Left ventricle myocardium inferior (tissue), 1 donor: Measurements from ENCODE around the gene SIDT2. TPM values are rescaled to one million over a fixed set of nuclear protein-coding genes. Genes with fewer than 3 reads are reported as not detected.

ENCODE experiments used
- DNase-seq: peaks from one replicate; pipeline ENCODE4 v3.0.0-alpha.2; 2020
- H3K27ac ChIP-seq: fragments of 200-600 bp; replicated peaks from 2 replicates; pipeline ENCODE4 v1.8.0; 2021
- H3K27me3 ChIP-seq: fragments of 200-600 bp; 2 replicates; pipeline ENCODE4 v1.8.0; 2021; ENCODE audit warnings: low read depth
- H3K36me3 ChIP-seq: fragments of 200-600 bp; 2 replicates; pipeline ENCODE4 v1.8.0; 2021
- H3K4me1 ChIP-seq: fragments of 200-600 bp; 2 replicates; pipeline ENCODE4 v1.8.0; 2021
- H3K4me3 ChIP-seq: fragments of 200-600 bp; 2 replicates; pipeline ENCODE4 v1.8.0; 2021; ENCODE audit warnings: mild to moderate bottlenecking, moderate library complexity
- H3K9me3 ChIP-seq: fragments of 200-600 bp; replicated peaks from 2 replicates; pipeline ENCODE4 v1.8.0; 2021
- intact Hi-C: fragments of 100-400 bp; cut with micrococcal nuclease; formaldehyde crosslinking; loops from one replicate; pipeline ENCODE4 v1.11.0; 2022
- total RNA-seq: library from RNA; stranded (reverse); fragmentation: NEBNext Ultra II Directional; extraction: Animal tissue kit (Norgen Biotek cat#: 25700); gene quantifications from one replicate; pipeline ENCODE4 v1.2.1, GENCODE V29; 2021
- TF ChIP-seq, protein P1 (sequence below): fragments of 200-600 bp; IDR thresholded peaks from 2 replicates; pipeline ENCODE4 v1.8.0; 2021; ENCODE audit warnings: antibody characterized with exemption, mild to moderate bottlenecking, borderline replicate concordance
- donor health status: DM: no; HTN: yes; CAD: no; lungs with severe emphysema.

Gene SIDT2
- total RNA-seq, 1 donor from 2014 or later = 23.5 TPM

DNA sequence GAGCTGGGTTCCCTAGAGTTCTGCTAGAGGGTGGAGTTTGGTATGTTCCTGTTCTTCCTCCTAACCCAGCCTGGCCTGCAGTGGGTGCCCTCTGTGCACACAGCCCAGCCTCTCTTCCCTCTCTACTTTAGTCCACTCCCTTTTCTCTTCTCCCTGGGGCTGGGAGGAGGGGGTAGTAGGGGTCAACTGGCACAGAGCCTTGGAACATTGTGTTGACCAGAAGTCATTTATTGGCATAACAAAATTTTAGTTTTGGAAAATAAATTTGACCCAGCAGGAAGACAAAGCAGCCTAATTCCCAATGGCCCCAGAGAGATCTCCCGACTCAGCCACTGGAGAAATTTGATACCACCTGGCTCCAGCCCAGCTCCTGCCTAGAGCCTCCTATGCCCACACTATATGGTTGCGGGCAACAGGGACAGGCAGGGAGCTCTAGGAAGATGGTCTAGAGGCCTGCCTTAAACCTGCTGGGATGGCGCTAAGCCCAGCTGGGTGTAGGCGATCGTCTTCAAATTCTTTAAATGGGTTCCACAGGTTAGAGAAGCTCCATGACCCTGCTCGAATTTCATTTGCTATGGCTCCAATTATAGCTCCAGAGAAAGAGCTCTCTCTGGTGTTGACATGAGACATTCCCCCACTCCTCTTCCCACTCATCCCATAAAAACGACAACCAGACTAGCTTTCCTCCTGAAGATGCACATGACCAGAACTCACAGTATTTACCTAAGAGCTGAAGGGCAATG, 43.4 kb downstream of the SIDT2 start:
- TF ChIP-seq, protein P1, sequence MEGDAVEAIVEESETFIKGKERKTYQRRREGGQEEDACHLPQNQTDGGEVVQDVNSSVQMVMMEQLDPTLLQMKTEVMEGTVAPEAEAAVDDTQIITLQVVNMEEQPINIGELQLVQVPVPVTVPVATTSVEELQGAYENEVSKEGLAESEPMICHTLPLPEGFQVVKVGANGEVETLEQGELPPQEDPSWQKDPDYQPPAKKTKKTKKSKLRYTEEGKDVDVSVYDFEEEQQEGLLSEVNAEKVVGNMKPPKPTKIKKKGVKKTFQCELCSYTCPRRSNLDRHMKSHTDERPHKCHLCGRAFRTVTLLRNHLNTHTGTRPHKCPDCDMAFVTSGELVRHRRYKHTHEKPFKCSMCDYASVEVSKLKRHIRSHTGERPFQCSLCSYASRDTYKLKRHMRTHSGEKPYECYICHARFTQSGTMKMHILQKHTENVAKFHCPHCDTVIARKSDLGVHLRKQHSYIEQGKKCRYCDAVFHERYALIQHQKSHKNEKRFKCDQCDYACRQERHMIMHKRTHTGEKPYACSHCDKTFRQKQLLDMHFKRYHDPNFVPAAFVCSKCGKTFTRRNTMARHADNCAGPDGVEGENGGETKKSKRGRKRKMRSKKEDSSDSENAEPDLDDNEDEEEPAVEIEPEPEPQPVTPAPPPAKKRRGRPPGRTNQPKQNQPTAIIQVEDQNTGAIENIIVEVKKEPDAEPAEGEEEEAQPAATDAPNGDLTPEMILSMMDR = no peak
- intact Hi-C loops = no loop called here
- no peaks in the 10 kb centered on the region for H3K27me3 ChIP-seq
- DNase-seq = peak; percentile 69
- H3K36me3 ChIP-seq = peaks cover 56% of the 10 kb centered on the region
- H3K27ac ChIP-seq = peak overlapping the region; percentile 93
- no peaks in the 10 kb centered on the region for H3K9me3 ChIP-seq
- peak overlapping the region; percentile 21 for H3K4me3 ChIP-seq
- peaks cover 67% of the 10 kb centered on the region for H3K4me1 ChIP-seq

DNA sequence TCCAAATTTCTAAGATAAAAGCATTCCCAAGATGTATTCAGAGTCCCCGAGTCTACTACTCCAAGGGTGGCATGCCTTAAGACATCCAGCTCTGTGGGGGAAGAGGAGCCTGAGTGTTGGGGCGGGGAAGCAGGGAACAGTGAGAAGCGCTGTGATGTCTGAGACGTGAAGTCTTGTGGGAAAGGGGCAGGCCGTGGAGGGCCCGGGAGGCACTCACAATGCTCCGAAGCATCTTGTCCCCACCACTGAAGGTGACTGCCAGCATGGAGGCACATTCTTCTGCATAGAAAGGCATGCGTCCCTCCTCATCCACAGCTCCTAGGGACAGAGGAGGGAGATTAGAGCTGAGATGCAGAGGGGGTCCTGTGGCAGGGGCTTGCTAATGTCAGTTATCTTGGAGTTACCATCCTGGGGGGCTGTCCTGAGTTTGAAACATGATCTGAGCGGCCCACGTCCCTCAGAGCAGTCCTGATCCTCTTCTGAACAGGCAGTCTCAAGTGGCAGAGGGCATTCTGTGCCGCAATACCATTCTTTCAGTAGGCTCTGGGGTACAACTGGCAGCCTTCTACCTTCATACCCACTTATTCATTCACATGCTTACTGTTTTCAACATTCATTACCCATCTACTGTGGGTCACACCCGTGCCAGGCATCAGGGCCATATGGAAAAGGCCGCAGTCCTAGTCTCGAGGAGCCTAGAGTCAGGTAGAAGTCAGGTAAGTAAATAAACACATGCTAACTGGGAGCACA, 44.6 kb downstream of the SIDT2 start:
- TF ChIP-seq, protein P1 = no peak
- no peak for DNase-seq
- H3K4me3 ChIP-seq = no peak overlapping the region
- peaks cover 55% of the 10 kb centered on the region for H3K4me1 ChIP-seq
- peak overlapping the region; percentile 93 for H3K27ac ChIP-seq
- H3K36me3 ChIP-seq = peaks cover 56% of the 10 kb centered on the region
- H3K27me3 ChIP-seq = no peaks in the 10 kb centered on the region
- intact Hi-C loops = no loop called here
- no peaks in the 10 kb centered on the region for H3K9me3 ChIP-seq

DNA sequence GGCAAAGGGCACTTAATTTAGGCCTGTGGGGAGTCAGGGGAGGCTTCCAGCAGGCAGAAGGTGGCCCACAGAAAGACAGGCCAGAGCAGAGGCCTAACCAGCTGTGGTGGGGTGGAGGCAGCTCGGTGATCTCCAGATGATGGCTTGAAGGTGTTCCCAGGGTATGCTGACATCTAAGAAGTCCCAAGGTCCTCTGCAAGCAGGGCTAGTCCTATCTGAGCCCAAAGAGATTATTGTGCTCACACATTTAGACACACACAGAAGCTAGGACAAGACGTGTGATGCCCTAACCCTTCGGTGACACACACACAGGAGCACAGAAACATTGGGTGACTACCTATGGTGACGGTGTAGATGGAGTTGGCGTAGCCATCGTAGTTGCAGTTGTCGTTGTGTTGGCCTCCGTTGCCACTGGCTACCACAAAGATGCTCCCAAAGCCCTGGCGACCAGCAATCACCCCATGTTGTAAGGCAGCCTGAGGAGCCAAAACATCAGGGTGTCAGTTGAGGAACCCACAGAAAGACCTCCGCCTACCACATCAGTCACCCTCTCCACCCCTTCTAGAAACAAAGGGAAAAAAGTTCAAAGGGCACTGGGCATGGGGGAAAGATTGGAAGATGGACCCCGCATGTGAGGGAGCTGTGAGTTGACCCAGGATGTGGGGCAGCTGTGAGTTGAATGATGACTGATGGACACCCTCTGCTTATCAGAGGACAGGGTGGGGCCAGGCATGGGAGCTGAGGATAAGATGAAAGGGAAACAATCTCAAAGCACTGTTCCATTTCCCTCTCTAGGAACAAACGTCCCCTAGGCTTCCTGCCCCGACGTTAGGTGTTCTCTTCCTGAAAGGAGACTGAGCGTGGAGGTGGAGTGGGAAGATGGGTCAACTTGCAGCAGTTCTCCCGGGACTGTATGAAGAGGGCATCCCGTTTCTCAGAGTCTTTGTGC, 45.5 kb downstream of the SIDT2 start:
- intact Hi-C loops = no loop called here
- peaks cover 48% of the 10 kb centered on the region for H3K4me1 ChIP-seq
- no peak for DNase-seq
- TF ChIP-seq, protein P1 = no peak
- H3K27ac ChIP-seq = peak overlapping the region; percentile 93
- peaks cover 56% of the 10 kb centered on the region for H3K36me3 ChIP-seq
- H3K27me3 ChIP-seq = no peaks in the 10 kb centered on the region
- H3K9me3 ChIP-seq = no peaks in the 10 kb centered on the region
- no peak overlapping the region for H3K4me3 ChIP-seq

DNA sequence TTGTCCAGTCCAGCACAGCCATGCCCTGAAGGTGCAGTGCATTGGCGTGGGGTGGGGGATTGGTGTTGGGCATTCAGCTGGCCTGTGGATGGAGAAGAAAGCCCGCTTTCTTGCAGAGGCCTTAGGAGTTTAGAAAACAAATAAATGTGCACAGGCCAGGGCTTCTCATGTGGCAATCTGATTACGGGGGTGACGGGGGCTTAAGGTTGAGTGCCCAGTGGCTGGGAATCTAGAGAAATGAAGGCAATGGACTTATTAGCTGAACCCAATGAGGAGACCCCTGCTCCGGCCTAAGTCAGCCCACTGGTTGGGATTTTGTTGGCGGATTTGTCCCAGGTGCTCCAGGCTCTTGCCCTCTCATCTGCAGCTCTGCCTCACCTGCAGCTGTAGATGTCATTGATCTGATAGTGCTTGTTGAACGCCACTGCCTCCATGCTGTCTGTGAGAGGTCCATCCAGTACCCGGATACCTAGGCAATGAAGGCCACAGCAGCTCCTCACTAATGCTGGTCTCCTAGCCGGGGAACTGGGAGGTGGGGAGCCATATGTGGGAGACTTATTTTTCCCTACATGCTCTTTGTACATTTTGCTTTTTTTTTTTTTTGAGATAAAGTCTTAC, 47.1 kb downstream of the SIDT2 start:
- Histone ChIP-seq H3K27ac (peak overlapping the region; percentile 32), H3K4me3 (no peak overlapping the region), H3K4me1 (peaks cover 40% of the 10 kb centered on the region), H3K36me3 (peaks cover 57% of the 10 kb centered on the region), H3K27me3 (no peaks in the 10 kb centered on the region), H3K9me3 (no peaks in the 10 kb centered on the region)
- intact Hi-C loops = loop anchor here (5.0 kb wide), 1 partner anchor 433 kb away; the partner anchor contains the start of gene APOA5
- TF ChIP-seq, protein P1 = no peak
- DNase-seq = no peak
